Endothelial cell (in vitro differentiated cells): Measurements from ENCODE around the gene TAF5. TPM values are rescaled to one million over a fixed set of nuclear protein-coding genes. Genes with fewer than 3 reads are reported as not detected.

Experiments
- DNase-seq: peaks from one replicate; pipeline ENCODE4 v3.0.0; 2021; ENCODE audit warnings: low spot score
- H3K27ac Mint-ChIP-seq: one replicate; pipeline ENCODE4 v1.8.0; 2021; ENCODE audit warnings: mixed read lengths, inconsistent platforms; ENCODE audit not compliant: unreplicated experiment
- H3K27me3 Mint-ChIP-seq: one replicate; pipeline ENCODE4 v1.8.0; 2021; ENCODE audit warnings: mild to moderate bottlenecking, moderate library complexity, mixed read lengths, inconsistent platforms; ENCODE audit not compliant: unreplicated experiment
- H3K36me3 Mint-ChIP-seq: one replicate; pipeline ENCODE4 v1.8.0; 2021; ENCODE audit warnings: mild to moderate bottlenecking, low read depth, mixed read lengths, inconsistent platforms; ENCODE audit not compliant: unreplicated experiment
- H3K4me1 Mint-ChIP-seq: one replicate; pipeline ENCODE4 v1.8.0; 2021; ENCODE audit warnings: mild to moderate bottlenecking, mixed read lengths, inconsistent platforms; ENCODE audit not compliant: unreplicated experiment
- H3K4me3 Mint-ChIP-seq: one replicate; pipeline ENCODE4 v1.8.0; 2021; ENCODE audit warnings: mild to moderate bottlenecking, mixed read lengths, inconsistent platforms; ENCODE audit not compliant: unreplicated experiment
- H3K9me3 Mint-ChIP-seq: one replicate; pipeline ENCODE4 v1.8.0; 2021; ENCODE audit warnings: mixed read lengths, inconsistent platforms; ENCODE audit not compliant: unreplicated experiment
- CTCF ChIP-seq: fragments of 200-600 bp; sonication (generic); IDR thresholded peaks from one replicate; pipeline ENCODE4 v1.5.0; 2021; ENCODE audit warnings: antibody characterized with exemption; ENCODE audit not compliant: unreplicated experiment
- microRNA-seq: library from miRNA; unstranded; fragments of <30 nt; microRNA quantifications from one replicate; pipeline ENCODE4, GENCODE V29; 2020; ENCODE audit not compliant: unreplicated experiment
- total RNA-seq: library from RNA; stranded (reverse); fragmentation: NEBNext Ultra II Directional; extraction: Animal tissue kit (Norgen Biotek cat#: 25700); gene quantifications from one replicate; pipeline ENCODE4 v1.2.1, GENCODE V29; 2021; ENCODE audit not compliant: unreplicated experiment

TAF5 gene
- total RNA-seq, 1 donor from 2014 or later, result 5.7 TPM

DNA sequence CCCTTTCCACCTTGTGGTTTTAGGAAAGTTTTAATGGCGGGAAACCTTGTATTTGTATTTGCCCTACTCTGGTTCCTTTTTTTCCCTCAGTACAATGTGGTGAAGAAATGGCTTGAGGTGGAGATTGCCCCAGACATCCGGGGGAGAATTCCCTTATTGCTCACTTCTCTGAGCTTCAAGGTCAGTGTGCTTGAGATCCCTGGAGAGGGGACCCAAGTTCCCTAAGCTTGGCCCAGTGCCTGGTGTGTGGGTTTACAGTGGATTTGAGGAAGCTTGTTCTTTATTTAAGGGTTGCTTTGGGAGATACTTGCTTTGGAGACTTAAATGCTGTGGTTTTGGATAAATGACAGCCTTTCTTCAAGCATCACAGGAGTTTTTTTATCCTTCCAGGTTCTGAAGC is 66.1 kb downstream of the TAF5 start:
- Mint-ChIP-seq H3K27ac (no peak overlapping the region), H3K4me3 (no peak overlapping the region), H3K4me1 (no peaks in the 10 kb centered on the region), H3K36me3 (peaks cover 35% of the 10 kb centered on the region), H3K9me3 (no peaks in the 10 kb centered on the region), H3K27me3 (no peaks in the 10 kb centered on the region)
- DNase-seq, result no peak
- no peak for TF ChIP-seq CTCF

Small RNA genes within 50 kb of the gene (microRNA-seq; reads per million reads assigned to microRNA genes)
- gene MIR1307, result 4,467 reads per million, percentile 97 among the genes with 10 or more reads in this experiment

Other genes starting within 250 kb of the TAF5 start
- 88.2 TPM for gene NT5C2, start 174.7 kb upstream of the TAF5 start, total RNA-seq
- gene RPEL1, start 122.1 kb upstream of the TAF5 start, total RNA-seq, result not detected
- 0.23 TPM for gene INA, start 90.8 kb upstream of the TAF5 start, total RNA-seq
- gene PCGF6, start 16.8 kb upstream of the TAF5 start, total RNA-seq, result 9.4 TPM
- gene ATP5MK, start 28.5 kb downstream of the TAF5 start, total RNA-seq, result 283 TPM
- 43.7 TPM for gene PDCD11, start 28.6 kb downstream of the TAF5 start, total RNA-seq
- gene CALHM2, start 84.4 kb downstream of the TAF5 start, total RNA-seq, result 1.9 TPM
- gene CALHM1, start 90.9 kb downstream of the TAF5 start, total RNA-seq, result not detected
- not detected for gene CALHM3, start 111.3 kb downstream of the TAF5 start, total RNA-seq
- 0.69 TPM for gene NEURL1, start 125.7 kb downstream of the TAF5 start, total RNA-seq